Thymus (tissue), 11 donors: ENCODE data around the gene ZNF569. TPM values are rescaled to one million over a fixed set of nuclear protein-coding genes. Genes with fewer than 3 reads are reported as not detected.
"Not testable (repeated sequence)": the region's sequence is repeated elsewhere in the genome, so short reads cannot be mapped to it uniquely, and the experiment has no call there.

Experiments
- DNase-seq, 9 donors: peaks; one replicate each; pipeline ENCODE4 v3.0.0-alpha.2; 2013; ENCODE audit warnings: low spot score in 9 of 9, low read depth in 6 of 9, missing footprints in 1 of 9
- H3K27ac ChIP-seq, 2 donors: one replicate each; pipeline ENCODE4 v1.5.1; 2013; ENCODE audit warnings: control low read depth in 1 of 2, low read depth in 1 of 2, low read length in 1 of 2, mild to moderate bottlenecking in 1 of 2, moderate library complexity in 1 of 2
- H3K27me3 ChIP-seq, 2 donors: one replicate each; pipeline ENCODE4 v1.5.1; 2013; ENCODE audit warnings: low read length in 1 of 2; ENCODE audit not compliant: control insufficient read depth in 2 of 2, insufficient read depth in 1 of 2
- H3K36me3 ChIP-seq, 2 donors: one replicate each; pipeline ENCODE4 v1.5.1; 2013; ENCODE audit warnings: low read length in 1 of 2, mild to moderate bottlenecking in 1 of 2, moderate library complexity in 1 of 2; ENCODE audit not compliant: control insufficient read depth in 2 of 2, insufficient read depth in 2 of 2
- H3K4me1 ChIP-seq, 2 donors: one replicate each; pipeline ENCODE4 v1.5.1; 2013; ENCODE audit warnings: low read length in 2 of 2; ENCODE audit not compliant: control insufficient read depth in 2 of 2, insufficient read depth in 2 of 2
- H3K4me3 ChIP-seq, 2 donors: one replicate each; pipeline ENCODE4 v1.5.1; 2013; ENCODE audit warnings: low read length in 2 of 2, control low read depth in 1 of 2, mild to moderate bottlenecking in 1 of 2
- H3K9me3 ChIP-seq, 2 donors: one replicate each; pipeline ENCODE4 v1.5.1; 2013; ENCODE audit warnings: low read length in 1 of 2, mild to moderate bottlenecking in 1 of 2; ENCODE audit not compliant: control insufficient read depth in 2 of 2, insufficient read depth in 1 of 2
- WGBS: extraction: QIAGEN DNeasy Blood & Tissue Kit; methylation state at CpG from one replicate; pipeline ENCODE4 v1.1.7; 2013; 5-methylcytosine and 5-hydroxymethylcytosine counted together
- polyA plus RNA-seq: library from polyadenylated mRNA; stranded (reverse); fragments of 200-250 nt; gene quantifications from one replicate; pipeline ENCODE4 v1.2.3, GENCODE V29; 2013
- total RNA-seq: library from RNA; stranded (reverse); fragments of 120-200 nt; gene quantifications from one replicate; pipeline ENCODE4 v1.2.4, GENCODE V29; 2013
- donor health status: healthy.

Gene ZNF569
- total and polyA plus RNA-seq, 2 donors, result 6.8 to 7.8 TPM

DNA sequence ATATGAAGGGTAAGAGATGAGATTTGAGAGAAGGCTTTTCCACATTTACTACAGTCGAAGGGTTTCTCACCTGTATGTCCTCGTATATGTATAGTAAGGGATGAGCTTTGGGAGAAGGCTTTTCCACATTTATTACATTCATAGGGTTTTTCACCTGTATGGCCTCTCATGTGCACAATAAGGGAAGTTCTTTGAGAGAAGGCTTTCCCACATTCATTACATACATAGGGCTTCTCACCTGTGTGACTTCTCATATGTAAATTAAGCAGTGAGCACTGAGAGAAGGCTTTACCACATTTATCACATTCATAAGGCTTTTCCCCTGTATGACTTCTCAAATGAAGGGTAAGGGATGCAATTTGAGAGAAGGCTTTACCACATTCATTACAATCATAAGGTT lies 54.5 kb downstream of the ZNF569 start:
- H3K36me3 ChIP-seq, result peaks cover 0 to 10% of the 10 kb centered on the region in 2 donors
- H3K9me3 ChIP-seq, result peaks cover 5 to 8% of the 10 kb centered on the region in 2 donors
- no peak overlapping the region for H3K27ac ChIP-seq
- no peak for DNase-seq
- H3K27me3 ChIP-seq, result no peaks in the 10 kb centered on the region
- WGBS, result 95% methylated on average over 2 of the region's 2 CpGs
- H3K4me3 ChIP-seq, result no peak overlapping the region
- H3K4me1 ChIP-seq, result no peaks in the 10 kb centered on the region

DNA sequence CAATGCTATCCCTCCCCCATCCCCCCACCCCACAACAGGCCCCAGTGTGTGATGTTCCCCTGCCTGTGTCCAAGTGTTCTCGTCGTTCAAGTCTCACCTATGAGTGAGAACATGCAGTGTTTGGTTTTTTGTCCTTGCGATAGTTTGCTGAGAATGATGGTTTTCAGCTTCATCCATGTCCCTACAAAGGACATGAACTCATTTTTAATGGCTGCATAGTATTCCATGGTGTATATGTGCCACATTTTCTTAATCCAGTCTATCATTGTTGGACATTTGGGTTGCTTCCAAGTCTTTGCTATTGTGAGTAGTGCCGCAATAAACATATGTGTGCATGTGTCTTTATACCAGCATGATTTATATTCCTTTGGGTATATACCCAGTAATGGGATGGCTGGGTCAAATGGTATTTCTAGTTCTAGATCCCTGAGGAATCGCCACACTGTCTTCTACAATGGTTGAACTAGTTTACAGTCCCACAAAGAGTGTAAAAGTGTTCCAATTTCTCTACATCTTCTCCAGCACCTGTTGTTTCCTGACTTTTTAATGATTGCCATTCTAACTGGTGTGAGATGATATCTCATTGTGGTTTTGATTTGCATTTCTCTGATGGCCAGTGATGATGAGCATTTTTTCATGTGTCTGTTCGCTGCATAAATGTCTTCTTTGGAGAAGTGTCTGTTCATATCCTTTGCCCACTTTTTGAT lies 61.0 kb downstream of the ZNF569 start:
- not testable (repeated sequence) for H3K36me3 ChIP-seq, H3K4me3 ChIP-seq, H3K27me3 ChIP-seq, H3K4me1 ChIP-seq, H3K27ac ChIP-seq, DNase-seq
- 91% methylated on average over 6 of the region's 6 CpGs for WGBS
- H3K9me3 ChIP-seq, result peaks cover 6 to 20% of the 10 kb centered on the region in 2 donors

- Histone ChIP-seq H3K9me3 (peaks cover 6 to 23% of the 10 kb centered on the region in 2 donors), H3K27ac (no peak overlapping the region), H3K36me3 (no peaks in the 10 kb centered on the region), H3K27me3 (no peaks in the 10 kb centered on the region), H3K4me3 (no peak overlapping the region), H3K4me1 (no peaks in the 10 kb centered on the region)
- 55% methylated on average over 34 of the region's 34 CpGs for WGBS
- DNase-seq, result no peak
Measured at GRCh38 chr19:37403403-37403802, 63.8 kb downstream of the ZNF569 start.

GRCh38 chr19:37401078-37401477 lies 66.2 kb downstream of the ZNF569 start:
- H3K4me3 ChIP-seq, result no peak overlapping the region
- no peaks in the 10 kb centered on the region for H3K4me1 ChIP-seq
- H3K36me3 ChIP-seq, result no peaks in the 10 kb centered on the region
- H3K27ac ChIP-seq, result no peak overlapping the region
- H3K9me3 ChIP-seq, result peaks cover 8 to 25% of the 10 kb centered on the region in 2 donors
- no peak for DNase-seq
- no peaks in the 10 kb centered on the region for H3K27me3 ChIP-seq
- 97% methylated on average over 1 of the region's 1 CpG for WGBS

GRCh38 chr19:37391399-37391798 lies 75.8 kb downstream of the ZNF569 start:
- H3K27ac ChIP-seq, H3K27me3 ChIP-seq, H3K4me3 ChIP-seq, DNase-seq, H3K4me1 ChIP-seq: not testable (repeated sequence)
- WGBS, result 96% methylated on average over 6 of the region's 6 CpGs
- H3K9me3 ChIP-seq, result peaks cover 6 to 12% of the 10 kb centered on the region in 2 donors
- peaks cover 12 to 16% of the 10 kb centered on the region in 2 donors for H3K36me3 ChIP-seq

GRCh38 chr19:37389234-37389633 lies 78.0 kb downstream of the ZNF569 start:
- Histone ChIP-seq H3K9me3 (peaks cover 6 to 14% of the 10 kb centered on the region in 2 donors), H3K27me3 (no peaks in the 10 kb centered on the region), H3K4me1 (no peaks in the 10 kb centered on the region), H3K27ac (no peak overlapping the region), H3K36me3 (peaks cover 20 to 21% of the 10 kb centered on the region in 2 donors), H3K4me3 (no peak overlapping the region)
- 97% methylated on average over 4 of the region's 4 CpGs for WGBS
- DNase-seq, result no peak

GRCh38 chr19:37370880-37371661 lies 96.2 kb downstream of the ZNF569 start, which contains the start of gene ZNF527:
Gene ZNF527 (plus strand): TSS chr19:37371099. CDS start chr19:37374199, 3,100 bp downstream.
- peak within 1 kb of the TSS; percentile 71 to 87 for H3K27ac ChIP-seq
- whole genome bisulfite sequencing, result 3% methylated on average over 58 of the region's 58 CpGs
- H3K4me1 ChIP-seq, result peaks cover 3% of the 10 kb centered on the region in 2 donors
- peak within 1 kb of the TSS; percentile 50 to 69 for H3K4me3 ChIP-seq
- H3K9me3 ChIP-seq, result peaks cover 0 to under 1% of the 10 kb centered on the region in 2 donors
- DNase-seq, result peak; percentile 92 to 98 (median 94)
- no peaks in the 10 kb centered on the region for H3K27me3 ChIP-seq
- H3K36me3 ChIP-seq, result peaks cover 2 to 17% of the 10 kb centered on the region in 2 donors

DNA sequence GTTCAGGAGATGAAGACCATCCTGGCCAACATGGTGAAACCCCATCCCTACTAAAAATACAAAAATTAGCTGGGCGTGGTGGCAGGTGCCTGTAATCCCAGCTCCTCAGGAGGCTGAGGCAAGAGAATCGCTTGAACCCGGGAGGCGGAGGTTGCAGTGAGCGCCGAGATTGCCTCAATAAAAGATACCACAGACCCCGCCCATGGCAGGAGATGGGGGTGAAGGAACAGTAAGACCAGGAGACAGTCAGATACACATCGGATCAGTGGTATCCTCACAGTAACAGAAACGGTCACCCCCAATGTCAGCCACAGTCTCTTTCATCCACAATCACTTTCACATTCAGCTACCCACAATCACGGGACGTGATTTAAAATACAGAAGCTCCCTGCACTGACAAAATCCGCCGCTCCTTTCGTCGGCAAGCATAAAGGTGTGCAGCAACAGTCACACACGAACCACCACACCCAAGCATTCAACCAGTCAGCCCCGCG lies 96.8 kb downstream of the ZNF569 start:
- Histone ChIP-seq H3K36me3 (peaks cover 0 to 11% of the 10 kb centered on the region in 2 donors), H3K27ac (peak overlapping the region; percentile 64 to 87), H3K4me3 (peak overlapping the region; percentile 50 to 69)
- 17% methylated on average over 18 of the region's 18 CpGs for WGBS
- H3K27me3 ChIP-seq, DNase-seq, H3K4me1 ChIP-seq, H3K9me3 ChIP-seq: not testable (repeated sequence)

DNA sequence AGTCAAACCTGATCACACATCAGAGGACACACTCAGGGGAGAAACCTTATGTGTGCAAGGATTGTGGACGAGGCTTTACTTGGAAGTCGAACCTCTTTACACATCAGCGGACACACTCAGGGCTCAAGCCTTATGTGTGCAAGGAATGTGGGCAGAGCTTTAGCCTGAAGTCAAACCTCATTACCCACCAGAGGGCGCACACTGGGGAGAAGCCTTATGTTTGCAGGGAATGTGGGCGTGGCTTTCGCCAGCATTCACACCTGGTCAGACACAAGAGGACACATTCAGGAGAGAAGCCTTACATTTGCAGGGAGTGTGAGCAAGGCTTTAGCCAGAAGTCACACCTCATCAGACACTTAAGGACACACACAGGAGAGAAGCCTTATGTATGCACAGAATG lies 104.5 kb downstream of the ZNF569 start:
- H3K4me3 ChIP-seq, result no peak overlapping the region
- H3K4me1 ChIP-seq, result no peaks in the 10 kb centered on the region
- H3K36me3 ChIP-seq, result peaks cover 24 to 35% of the 10 kb centered on the region in 2 donors
- DNase-seq, result no peak
- H3K27me3 ChIP-seq, result no peaks in the 10 kb centered on the region
- H3K27ac ChIP-seq, result no peak overlapping the region
- peaks cover 8 to 24% of the 10 kb centered on the region in 2 donors for H3K9me3 ChIP-seq
- 98% methylated on average over 6 of the region's 6 CpGs for WGBS
